ENCODE measurements around the gene HOXA7.

DNA sequence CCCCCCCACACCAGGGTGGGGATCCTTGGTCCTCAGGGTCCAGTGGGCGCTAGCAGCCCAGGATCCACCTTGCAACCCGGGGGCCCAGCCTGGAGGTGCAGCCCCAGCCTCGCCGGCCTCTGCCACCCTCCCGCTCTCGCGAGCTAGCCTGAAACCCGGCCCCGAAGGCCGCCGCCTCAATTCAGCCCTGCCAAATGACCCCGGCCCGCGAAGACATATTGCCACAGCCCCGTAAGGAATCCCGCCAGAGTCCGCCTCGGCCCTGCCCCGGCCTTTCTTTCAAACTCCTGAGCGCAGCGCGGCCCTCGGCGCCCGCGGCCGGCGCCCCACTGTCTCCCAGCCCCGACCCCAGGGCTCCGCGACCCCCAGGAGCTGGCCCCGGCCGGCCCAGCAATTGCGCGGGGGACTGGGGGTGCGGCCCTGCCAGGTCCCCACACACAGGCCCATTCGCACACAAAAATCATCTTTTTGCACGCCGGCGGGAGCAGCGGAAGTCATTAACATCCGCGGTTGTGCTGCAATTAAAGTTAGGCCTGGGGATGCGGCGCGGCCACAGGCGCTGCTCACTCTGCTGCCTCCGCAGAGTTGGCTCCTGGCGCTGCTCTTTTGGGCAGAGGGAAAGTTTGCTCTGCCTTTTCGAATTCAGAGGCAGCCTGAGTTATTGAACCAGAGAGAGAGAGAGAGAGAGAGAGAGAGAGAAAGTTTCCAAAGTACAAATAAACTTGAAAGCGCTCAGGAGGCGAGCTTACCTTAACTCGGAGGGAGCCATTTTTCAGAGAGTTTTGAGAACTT is 16.9 kb downstream of the HOXA7 start:
- TF ChIP-seq, protein P1, sequence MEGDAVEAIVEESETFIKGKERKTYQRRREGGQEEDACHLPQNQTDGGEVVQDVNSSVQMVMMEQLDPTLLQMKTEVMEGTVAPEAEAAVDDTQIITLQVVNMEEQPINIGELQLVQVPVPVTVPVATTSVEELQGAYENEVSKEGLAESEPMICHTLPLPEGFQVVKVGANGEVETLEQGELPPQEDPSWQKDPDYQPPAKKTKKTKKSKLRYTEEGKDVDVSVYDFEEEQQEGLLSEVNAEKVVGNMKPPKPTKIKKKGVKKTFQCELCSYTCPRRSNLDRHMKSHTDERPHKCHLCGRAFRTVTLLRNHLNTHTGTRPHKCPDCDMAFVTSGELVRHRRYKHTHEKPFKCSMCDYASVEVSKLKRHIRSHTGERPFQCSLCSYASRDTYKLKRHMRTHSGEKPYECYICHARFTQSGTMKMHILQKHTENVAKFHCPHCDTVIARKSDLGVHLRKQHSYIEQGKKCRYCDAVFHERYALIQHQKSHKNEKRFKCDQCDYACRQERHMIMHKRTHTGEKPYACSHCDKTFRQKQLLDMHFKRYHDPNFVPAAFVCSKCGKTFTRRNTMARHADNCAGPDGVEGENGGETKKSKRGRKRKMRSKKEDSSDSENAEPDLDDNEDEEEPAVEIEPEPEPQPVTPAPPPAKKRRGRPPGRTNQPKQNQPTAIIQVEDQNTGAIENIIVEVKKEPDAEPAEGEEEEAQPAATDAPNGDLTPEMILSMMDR (IDR thresholded peaks at IDR 0.05) = no peak
- no peak for TF ChIP-seq POLR2A (IDR thresholded peaks at IDR 0.05)

Measured in heart left ventricle (tissue), 13 donors.